HG02885 (cell line): ENCODE measurements around the gene P2RY2.
"Not testable (repeated sequence)": the region's sequence is repeated elsewhere in the genome, so short reads cannot be mapped to it uniquely, and the experiment has no call there.

Experiments used
- ATAC-seq: cut with Tn5 transposase; IDR thresholded peaks from one replicate; pipeline ENCODE4 v1.9.1; 2021; ENCODE audit warnings: mild to moderate bottlenecking; ENCODE audit not compliant: unreplicated experiment, poor library complexity

The P2RY2 gene

GRCh38 chr11:73186886-73187285, 31.2 kb upstream of the P2RY2 start:
- ATAC-seq = no peak

GRCh38 chr11:73187854-73188253, 30.2 kb upstream of the P2RY2 start:
- ATAC-seq = no peak

GRCh38 chr11:73188301-73188700, 29.8 kb upstream of the P2RY2 start:
- no peak for ATAC-seq

- no peak for ATAC-seq
Measured at GRCh38 chr11:73189315-73189714, 28.8 kb upstream of the P2RY2 start.

GRCh38 chr11:73189723-73190556, 28.1 kb upstream of the P2RY2 start:
- ATAC-seq = no peak

GRCh38 chr11:73190557-73190885, 27.6 kb upstream of the P2RY2 start:
- no peak for ATAC-seq

GRCh38 chr11:73191151-73191550, 26.9 kb upstream of the P2RY2 start:
- ATAC-seq = no peak

GRCh38 chr11:73192272-73192671, 25.8 kb upstream of the P2RY2 start:
- ATAC-seq = no peak

GRCh38 chr11:73193251-73194033, 24.6 kb upstream of the P2RY2 start:
- peak; percentile 56 for ATAC-seq

- no peak for ATAC-seq
Measured at GRCh38 chr11:73194034-73194507, 24.0 kb upstream of the P2RY2 start.

- no peak for ATAC-seq
Measured at GRCh38 chr11:73194593-73194992, 23.5 kb upstream of the P2RY2 start.

GRCh38 chr11:73195191-73196007, 22.7 kb upstream of the P2RY2 start:
- no peak for ATAC-seq

- no peak for ATAC-seq
Measured at GRCh38 chr11:73196576-73196975, 21.5 kb upstream of the P2RY2 start.

GRCh38 chr11:73197348-73197747, 20.7 kb upstream of the P2RY2 start:
- no peak for ATAC-seq

GRCh38 chr11:73197787-73198186, 20.3 kb upstream of the P2RY2 start:
- ATAC-seq = not testable (repeated sequence)

- no peak for ATAC-seq
Measured at GRCh38 chr11:73198677-73199076, 19.4 kb upstream of the P2RY2 start.

- no peak for ATAC-seq
Measured at GRCh38 chr11:73199446-73199845, 18.6 kb upstream of the P2RY2 start.

- ATAC-seq = no peak
Measured at GRCh38 chr11:73200256-73200655, 17.8 kb upstream of the P2RY2 start.

- ATAC-seq = no peak
Measured at GRCh38 chr11:73201249-73201648, 16.8 kb upstream of the P2RY2 start.

GRCh38 chr11:73201888-73202780, 15.9 kb upstream of the P2RY2 start:
- ATAC-seq = no peak
